HepG2 (cell line): ENCODE results near the gene ARGLU1. TPM values are rescaled to one million over a fixed set of nuclear protein-coding genes. Genes with fewer than 3 reads are reported as not detected.

Experiments used
- CAMTA2 ChIP-seq: sonication (generic); formaldehyde crosslinking; IDR thresholded peaks from 2 replicates; pipeline ENCODE4 v1.4.0; 2020; ENCODE audit warnings: mild to moderate bottlenecking, missing genetic modification reagents, borderline replicate concordance
- PRPF4 ChIP-seq: fragments of 200-400 bp; formaldehyde crosslinking; IDR thresholded peaks from 2 replicates; pipeline ENCODE4 v1.6.1; 2016; ENCODE audit warnings: low read length, low read depth; ENCODE audit not compliant: poor library complexity, severe bottlenecking
- RFXANK ChIP-seq: IDR thresholded peaks from 2 replicates; pipeline ENCODE4 v1.6.1; 2016
- SATB2 ChIP-seq: sonication (generic); formaldehyde crosslinking; IDR thresholded peaks from 2 replicates; pipeline ENCODE4 v1.5.0; 2020; ENCODE audit warnings: missing genetic modification reagents
- ZNF331 ChIP-seq: sonication (generic); formaldehyde crosslinking; IDR thresholded peaks from 2 replicates; pipeline ENCODE4 v1.4.0; 2020; ENCODE audit warnings: missing genetic modification reagents
- ZNF430 ChIP-seq: sonication (generic); formaldehyde crosslinking; IDR thresholded peaks from 2 replicates; pipeline ENCODE4 v1.9.0; 2021; ENCODE audit warnings: mild to moderate bottlenecking, missing genetic modification reagents
- ZNF572 ChIP-seq: sonication (generic); formaldehyde crosslinking; IDR thresholded peaks from 2 replicates; pipeline ENCODE4 v1.5.1; 2020; ENCODE audit warnings: mild to moderate bottlenecking, missing genetic modification reagents
- ZNF768 ChIP-seq: sonication (generic); formaldehyde crosslinking; IDR thresholded peaks from 2 replicates; pipeline ENCODE4 v1.4.0; 2020; ENCODE audit warnings: missing genetic modification reagents
- polyA plus RNA-seq, 8 experiments: library from polyadenylated mRNA; depleted of rRNA in 3 of 8; stranded (reverse) in 7 of 8; unstranded in 1 of 8; fragments of >200 nt; fragmentation: Illumina TruSeq in 4 of 8; extraction: Trizol in 4 of 8; gene quantifications; 2 replicates each; pipeline versions ENCODE4 v1.2.1 to v1.2.3, GENCODE V29; 2011 to 2016; ENCODE audit warnings: low read depth in 4 of 8, missing spikeins in 1 of 8, mixed read lengths in 1 of 8; ENCODE audit not compliant: insufficient read depth in 1 of 8
- total RNA-seq, 5 experiments: library from RNA; depleted of rRNA; stranded (reverse); fragments of >200 nt; fragmentation: Illumina TruSeq; extraction: Trizol; gene quantifications; 2 replicates each; pipeline ENCODE4 v1.2.3, GENCODE V29; 2016; ENCODE audit warnings: low read depth in 1 of 5
- TF ChIP-seq, protein P1 (sequence below), 2 experiments: fragments of 450-650 bp in 1 of 2; sonication (generic) in 1 of 2; formaldehyde crosslinking in 1 of 2; IDR thresholded peaks; 2 replicates each; pipeline versions ENCODE4 v1.6.1 to v1.8.0; 2016 to 2022; ENCODE audit warnings: antibody characterized with exemption in 1 of 2, mild to moderate bottlenecking in 1 of 2, missing genetic modification reagents in 1 of 2
- TF ChIP-seq, protein P2 (sequence below): sonication (generic); formaldehyde crosslinking; IDR thresholded peaks from 2 replicates; pipeline ENCODE4 v1.4.0; 2020; ENCODE audit warnings: missing genetic modification reagents
- TF ChIP-seq, protein P3 (sequence below): IDR thresholded peaks from 2 replicates; pipeline ENCODE4 v1.6.1; 2016; ENCODE audit warnings: mild to moderate bottlenecking, missing biosample characterization, missing genetic modification reagents
- TF ChIP-seq, protein P4 (sequence below): sonication (generic); formaldehyde crosslinking; IDR thresholded peaks from 2 replicates; pipeline ENCODE4 v1.4.0; 2020; ENCODE audit warnings: missing genetic modification reagents, borderline replicate concordance
- TF ChIP-seq, protein P5 (sequence below): sonication (generic); formaldehyde crosslinking; IDR thresholded peaks from 2 replicates; pipeline ENCODE4 v1.4.0; 2020; ENCODE audit warnings: missing genetic modification reagents

Gene ARGLU1
- total and polyA plus RNA-seq, 2 of the 13 experiments (the other 11 are each of a cell fraction or from before 2014, with no cell fraction given) = 47.1 to 70.6 TPM

DNA sequence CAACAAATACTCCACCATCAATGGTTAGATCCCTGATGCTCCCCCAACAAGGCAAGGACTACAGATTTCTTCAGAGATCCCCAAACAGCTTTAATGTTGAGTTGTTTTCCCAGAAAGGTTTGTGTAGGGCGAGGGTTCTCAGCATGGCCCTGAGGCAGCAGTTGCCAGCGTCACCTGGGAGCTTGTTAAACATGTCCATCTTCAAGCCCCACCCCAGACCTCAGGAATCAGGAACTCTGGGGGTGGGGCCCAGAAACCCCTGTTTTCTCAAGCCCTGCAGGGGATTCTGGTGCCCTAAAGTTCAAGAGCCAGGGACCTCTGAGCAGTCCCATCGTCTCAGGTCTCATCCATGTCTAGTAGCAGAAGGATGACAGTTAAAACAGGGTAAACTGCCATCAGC lies 42.1 kb downstream of the ARGLU1 start (continued):
- TF ChIP-seq, protein P1, sequence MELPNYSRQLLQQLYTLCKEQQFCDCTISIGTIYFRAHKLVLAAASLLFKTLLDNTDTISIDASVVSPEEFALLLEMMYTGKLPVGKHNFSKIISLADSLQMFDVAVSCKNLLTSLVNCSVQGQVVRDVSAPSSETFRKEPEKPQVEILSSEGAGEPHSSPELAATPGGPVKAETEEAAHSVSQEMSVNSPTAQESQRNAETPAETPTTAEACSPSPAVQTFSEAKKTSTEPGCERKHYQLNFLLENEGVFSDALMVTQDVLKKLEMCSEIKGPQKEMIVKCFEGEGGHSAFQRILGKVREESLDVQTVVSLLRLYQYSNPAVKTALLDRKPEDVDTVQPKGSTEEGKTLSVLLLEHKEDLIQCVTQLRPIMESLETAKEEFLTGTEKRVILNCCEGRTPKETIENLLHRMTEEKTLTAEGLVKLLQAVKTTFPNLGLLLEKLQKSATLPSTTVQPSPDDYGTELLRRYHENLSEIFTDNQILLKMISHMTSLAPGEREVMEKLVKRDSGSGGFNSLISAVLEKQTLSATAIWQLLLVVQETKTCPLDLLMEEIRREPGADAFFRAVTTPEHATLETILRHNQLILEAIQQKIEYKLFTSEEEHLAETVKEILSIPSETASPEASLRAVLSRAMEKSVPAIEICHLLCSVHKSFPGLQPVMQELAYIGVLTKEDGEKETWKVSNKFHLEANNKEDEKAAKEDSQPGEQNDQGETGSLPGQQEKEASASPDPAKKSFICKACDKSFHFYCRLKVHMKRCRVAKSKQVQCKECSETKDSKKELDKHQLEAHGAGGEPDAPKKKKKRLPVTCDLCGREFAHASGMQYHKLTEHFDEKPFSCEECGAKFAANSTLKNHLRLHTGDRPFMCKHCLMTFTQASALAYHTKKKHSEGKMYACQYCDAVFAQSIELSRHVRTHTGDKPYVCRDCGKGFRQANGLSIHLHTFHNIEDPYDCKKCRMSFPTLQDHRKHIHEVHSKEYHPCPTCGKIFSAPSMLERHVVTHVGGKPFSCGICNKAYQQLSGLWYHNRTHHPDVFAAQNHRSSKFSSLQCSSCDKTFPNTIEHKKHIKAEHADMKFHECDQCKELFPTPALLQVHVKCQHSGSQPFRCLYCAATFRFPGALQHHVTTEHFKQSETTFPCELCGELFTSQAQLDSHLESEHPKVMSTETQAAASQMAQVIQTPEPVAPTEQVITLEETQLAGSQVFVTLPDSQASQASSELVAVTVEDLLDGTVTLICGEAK (IDR thresholded peaks at IDR 0.05) = no peak
- TF ChIP-seq, protein P1 (CRISPR knock-in tag; IDR thresholded peaks at IDR 0.05) = no peak
- TF ChIP-seq ZNF768 (CRISPR knock-in tag) (no peak), ZNF331 (CRISPR knock-in tag) (no peak), PRPF4 (no peak), ZNF572 (CRISPR knock-in tag) (no peak), CAMTA2 (no peak), RFXANK (CRISPR knock-in tag) (no peak), ZNF430 (CRISPR knock-in tag) (no peak), SATB2 (CRISPR knock-in tag) (no peak)
- TF ChIP-seq, protein P2, sequence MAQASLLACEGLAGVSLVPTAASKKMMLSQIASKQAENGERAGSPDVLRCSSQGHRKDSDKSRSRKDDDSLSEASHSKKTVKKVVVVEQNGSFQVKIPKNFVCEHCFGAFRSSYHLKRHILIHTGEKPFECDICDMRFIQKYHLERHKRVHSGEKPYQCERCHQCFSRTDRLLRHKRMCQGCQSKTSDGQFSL = no peak
- TF ChIP-seq, protein P3, sequence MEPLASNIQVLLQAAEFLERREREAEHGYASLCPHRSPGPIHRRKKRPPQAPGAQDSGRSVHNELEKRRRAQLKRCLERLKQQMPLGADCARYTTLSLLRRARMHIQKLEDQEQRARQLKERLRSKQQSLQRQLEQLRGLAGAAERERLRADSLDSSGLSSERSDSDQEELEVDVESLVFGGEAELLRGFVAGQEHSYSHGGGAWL (CRISPR knock-in tag) = no peak
- TF ChIP-seq, protein P4, sequence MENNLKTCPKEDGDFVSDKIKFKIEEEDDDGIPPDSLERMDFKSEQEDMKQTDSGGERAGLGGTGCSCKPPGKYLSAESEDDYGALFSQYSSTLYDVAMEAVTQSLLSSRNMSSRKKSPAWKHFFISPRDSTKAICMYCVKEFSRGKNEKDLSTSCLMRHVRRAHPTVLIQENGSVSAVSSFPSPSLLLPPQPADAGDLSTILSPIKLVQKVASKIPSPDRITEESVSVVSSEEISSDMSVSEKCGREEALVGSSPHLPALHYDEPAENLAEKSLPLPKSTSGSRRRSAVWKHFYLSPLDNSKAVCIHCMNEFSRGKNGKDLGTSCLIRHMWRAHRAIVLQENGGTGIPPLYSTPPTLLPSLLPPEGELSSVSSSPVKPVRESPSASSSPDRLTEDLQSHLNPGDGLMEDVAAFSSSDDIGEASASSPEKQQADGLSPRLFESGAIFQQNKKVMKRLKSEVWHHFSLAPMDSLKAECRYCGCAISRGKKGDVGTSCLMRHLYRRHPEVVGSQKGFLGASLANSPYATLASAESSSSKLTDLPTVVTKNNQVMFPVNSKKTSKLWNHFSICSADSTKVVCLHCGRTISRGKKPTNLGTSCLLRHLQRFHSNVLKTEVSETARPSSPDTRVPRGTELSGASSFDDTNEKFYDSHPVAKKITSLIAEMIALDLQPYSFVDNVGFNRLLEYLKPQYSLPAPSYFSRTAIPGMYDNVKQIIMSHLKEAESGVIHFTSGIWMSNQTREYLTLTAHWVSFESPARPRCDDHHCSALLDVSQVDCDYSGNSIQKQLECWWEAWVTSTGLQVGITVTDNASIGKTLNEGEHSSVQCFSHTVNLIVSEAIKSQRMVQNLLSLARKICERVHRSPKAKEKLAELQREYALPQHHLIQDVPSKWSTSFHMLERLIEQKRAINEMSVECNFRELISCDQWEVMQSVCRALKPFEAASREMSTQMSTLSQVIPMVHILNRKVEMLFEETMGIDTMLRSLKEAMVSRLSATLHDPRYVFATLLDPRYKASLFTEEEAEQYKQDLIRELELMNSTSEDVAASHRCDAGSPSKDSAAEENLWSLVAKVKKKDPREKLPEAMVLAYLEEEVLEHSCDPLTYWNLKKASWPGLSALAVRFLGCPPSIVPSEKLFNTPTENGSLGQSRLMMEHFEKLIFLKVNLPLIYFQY (CRISPR knock-in tag) = no peak
- TF ChIP-seq, protein P5, sequence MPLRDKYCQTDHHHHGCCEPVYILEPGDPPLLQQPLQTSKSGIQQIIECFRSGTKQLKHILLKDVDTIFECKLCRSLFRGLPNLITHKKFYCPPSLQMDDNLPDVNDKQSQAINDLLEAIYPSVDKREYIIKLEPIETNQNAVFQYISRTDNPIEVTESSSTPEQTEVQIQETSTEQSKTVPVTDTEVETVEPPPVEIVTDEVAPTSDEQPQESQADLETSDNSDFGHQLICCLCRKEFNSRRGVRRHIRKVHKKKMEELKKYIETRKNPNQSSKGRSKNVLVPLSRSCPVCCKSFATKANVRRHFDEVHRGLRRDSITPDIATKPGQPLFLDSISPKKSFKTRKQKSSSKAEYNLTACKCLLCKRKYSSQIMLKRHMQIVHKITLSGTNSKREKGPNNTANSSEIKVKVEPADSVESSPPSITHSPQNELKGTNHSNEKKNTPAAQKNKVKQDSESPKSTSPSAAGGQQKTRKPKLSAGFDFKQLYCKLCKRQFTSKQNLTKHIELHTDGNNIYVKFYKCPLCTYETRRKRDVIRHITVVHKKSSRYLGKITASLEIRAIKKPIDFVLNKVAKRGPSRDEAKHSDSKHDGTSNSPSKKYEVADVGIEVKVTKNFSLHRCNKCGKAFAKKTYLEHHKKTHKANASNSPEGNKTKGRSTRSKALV (CRISPR knock-in tag) = no peak
